ENCODE data around the gene SLU7.

Gene SLU7

GRCh38 chr5:160399402-160400353, 19.2 kb downstream of the SLU7 start, which contains the start of gene FAM200C:
FAM200C (minus strand) TSS chr5:160400054; CDS start chr5:160395490, 4,564 bp downstream.
- peak; percentile 83 for DNase-seq

GRCh38 chr5:160398806-160399205, 20.1 kb downstream of the SLU7 start:
- no peak for DNase-seq

- no peak for DNase-seq
Measured at GRCh38 chr5:160397492-160397891, 21.4 kb downstream of the SLU7 start.

- DNase-seq = no peak
Measured at GRCh38 chr5:160395111-160395510, 23.8 kb downstream of the SLU7 start.

GRCh38 chr5:160390787-160391696, 27.8 kb downstream of the SLU7 start:
- DNase-seq = no peak

GRCh38 chr5:160387445-160387844, 31.4 kb downstream of the SLU7 start:
- no peak for DNase-seq

GRCh38 chr5:160385496-160385895, 33.4 kb downstream of the SLU7 start:
- DNase-seq = no peak

GRCh38 chr5:160384681-160385080, 34.2 kb downstream of the SLU7 start:
- DNase-seq = no peak

GRCh38 chr5:160382346-160382745, 36.5 kb downstream of the SLU7 start:
- DNase-seq = no peak

GRCh38 chr5:160380041-160380440, 38.8 kb downstream of the SLU7 start:
- DNase-seq = no peak

GRCh38 chr5:160379511-160379910, 39.4 kb downstream of the SLU7 start:
- DNase-seq = no peak

GRCh38 chr5:160378330-160378729, 40.6 kb downstream of the SLU7 start:
- no peak for DNase-seq

- DNase-seq = no peak
Measured at GRCh38 chr5:160377651-160378050, 41.2 kb downstream of the SLU7 start.

GRCh38 chr5:160376416-160376815, 42.5 kb downstream of the SLU7 start:
- DNase-seq = no peak

GRCh38 chr5:160375701-160376100, 43.2 kb downstream of the SLU7 start:
- DNase-seq = no peak

GRCh38 chr5:160375166-160375565, 43.7 kb downstream of the SLU7 start:
- DNase-seq = no peak

- DNase-seq = no peak
Measured at GRCh38 chr5:160371294-160371693, 47.6 kb downstream of the SLU7 start.

- no peak for DNase-seq
Measured at GRCh38 chr5:160370713-160371034, 48.2 kb downstream of the SLU7 start.

- no peak for DNase-seq
Measured at GRCh38 chr5:160369990-160370712, 48.7 kb downstream of the SLU7 start, which contains the start of gene C1QTNF2. C1QTNF2 (minus strand) TSS chr5:160370626; CDS start chr5:160355011, 15,615 bp downstream.

- DNase-seq = no peak
Measured at GRCh38 chr5:160367885-160368284, 51.0 kb downstream of the SLU7 start.

GRCh38 chr5:160367261-160367660, 51.6 kb downstream of the SLU7 start:
- DNase-seq = no peak

- DNase-seq = no peak
Measured at GRCh38 chr5:160366230-160366629, 52.7 kb downstream of the SLU7 start.
